Activated CD4-positive, alpha-beta T cell treated with anti-CD3 and anti-CD28 coated beads, Interleukin-2, amount 50 U/mL, for 48 hours (primary cell): ENCODE results near the gene ELAVL1.
"Not testable (repeated sequence)": the region's sequence is repeated elsewhere in the genome, so short reads cannot be mapped to it uniquely, and the experiment has no call there.

Experiments
- DNase-seq, 2 experiments: peaks; one replicate each; pipeline ENCODE4 v3.0.0-alpha.2; 2020

Gene ELAVL1

DNA sequence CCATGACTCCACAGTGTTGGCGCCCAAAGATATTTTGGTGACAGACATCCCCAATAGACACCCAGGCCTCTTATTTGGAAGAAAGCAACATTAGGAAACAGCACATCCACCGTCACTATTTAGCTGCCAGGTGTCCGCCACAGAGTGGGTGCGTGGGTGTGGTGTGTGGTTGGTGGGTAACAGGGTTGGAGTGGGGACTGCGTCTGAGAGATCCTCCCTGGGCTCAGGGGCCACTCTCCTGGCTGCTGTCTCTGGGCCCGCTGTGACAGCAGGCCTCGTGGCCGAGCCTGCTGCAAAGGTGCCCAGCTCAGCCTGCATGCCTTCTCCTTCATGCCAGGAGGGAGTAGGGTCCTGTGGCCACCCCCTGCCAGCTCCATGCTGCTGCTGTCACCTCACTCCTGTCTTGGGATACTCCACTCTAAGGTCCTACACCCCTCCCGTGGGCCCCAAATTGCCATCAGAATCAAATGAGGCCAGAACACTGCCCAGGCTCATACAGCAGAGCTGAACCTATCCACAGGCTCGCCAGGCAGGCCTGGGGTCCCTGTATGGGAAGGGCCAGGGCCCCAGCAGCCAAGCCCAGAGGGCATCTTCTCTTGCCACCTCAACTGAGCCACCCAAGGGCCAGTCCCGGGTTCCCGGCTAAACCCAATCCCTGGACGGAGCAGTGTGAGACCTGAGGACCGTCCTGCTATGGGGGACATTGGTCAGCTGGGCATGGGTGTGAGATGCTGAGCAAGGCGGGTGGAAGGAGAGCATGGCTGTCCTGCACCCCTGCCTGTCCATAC is 37.2 kb downstream of the ELAVL1 start:
- no peak for DNase-seq

DNA sequence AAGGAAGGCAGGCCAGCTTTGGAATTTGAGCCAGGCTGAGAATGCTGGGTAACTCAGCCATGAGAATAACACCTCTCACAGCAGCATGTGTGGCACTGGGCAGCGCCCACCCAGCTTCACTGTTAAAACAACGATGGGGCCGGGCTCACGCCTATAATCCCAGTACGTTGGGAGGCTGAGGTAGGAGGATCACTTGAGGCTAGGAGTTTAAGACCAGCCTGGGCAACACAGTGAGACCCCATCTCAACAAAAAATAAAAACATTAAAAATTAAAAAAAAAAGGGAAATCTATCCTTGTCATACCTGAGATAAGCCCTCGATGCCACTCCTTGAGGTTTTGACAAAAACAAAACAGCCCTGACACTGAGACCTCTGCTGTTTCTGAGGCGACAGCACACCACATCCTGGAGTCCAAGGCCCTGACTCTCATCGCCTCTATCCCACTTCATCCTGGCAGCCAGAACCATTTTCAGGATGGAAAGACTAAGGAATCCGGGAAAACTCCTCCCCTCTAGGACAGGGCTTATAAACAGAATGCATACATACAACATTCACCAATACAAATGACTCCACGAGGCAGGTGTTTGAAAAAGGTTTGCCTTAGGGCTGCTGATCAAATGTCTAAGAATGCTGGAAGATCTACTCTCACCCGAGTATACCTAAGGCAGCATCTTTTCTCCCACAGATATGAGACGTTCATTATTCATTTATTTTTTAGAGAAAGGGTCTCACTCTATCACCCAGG is 39.3 kb downstream of the ELAVL1 start:
- no peak for DNase-seq

DNA sequence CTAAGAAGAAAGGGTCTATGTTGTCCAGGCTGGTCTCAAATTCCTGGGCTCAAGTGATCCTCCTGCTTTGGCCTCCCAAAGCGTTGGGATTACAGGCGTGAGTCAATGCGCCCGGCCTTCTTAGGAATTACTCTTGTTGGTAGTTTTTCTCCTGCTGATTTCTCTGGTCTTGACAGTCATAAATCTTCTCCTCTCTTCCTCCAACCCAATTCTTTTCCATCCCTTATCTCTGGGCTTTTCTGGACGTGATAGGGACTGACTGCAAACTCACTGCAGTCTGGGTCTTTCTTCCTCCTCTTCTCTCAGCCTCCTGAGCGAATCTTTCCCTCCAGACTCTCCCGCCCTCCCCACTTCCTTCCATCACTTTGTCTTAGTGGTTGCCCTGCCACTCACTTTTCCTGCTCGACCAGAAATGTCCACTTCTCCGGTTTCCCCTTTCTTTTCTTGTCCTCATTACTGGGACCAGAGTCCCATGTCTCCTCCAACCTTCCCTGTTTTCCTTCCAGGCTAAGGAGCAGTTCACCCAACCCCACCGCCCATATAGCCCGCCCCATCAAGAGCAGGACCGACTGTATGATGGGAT is 40.1 kb downstream of the ELAVL1 start:
- DNase-seq, result no peak

DNA sequence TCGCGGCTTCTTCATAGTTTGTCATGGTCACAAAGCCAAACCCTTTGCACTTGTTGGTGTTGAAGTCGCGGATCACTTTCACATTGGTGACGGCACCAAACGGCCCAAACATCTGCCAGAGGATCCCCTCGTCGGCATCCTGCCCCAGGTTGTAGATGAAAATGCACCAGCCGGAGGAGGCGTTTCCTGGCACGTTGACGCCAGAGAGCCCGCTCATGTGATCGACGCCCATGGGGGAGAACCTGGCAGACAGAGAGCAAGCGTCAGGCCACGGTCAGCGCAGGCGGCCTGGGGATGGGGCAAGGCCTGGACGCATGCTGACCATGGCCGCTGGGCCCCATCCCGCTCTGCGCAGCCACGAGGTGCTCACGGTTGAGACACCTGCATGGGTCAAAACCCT is 41.9 kb downstream of the ELAVL1 start:
- DNase-seq, result no peak

DNA sequence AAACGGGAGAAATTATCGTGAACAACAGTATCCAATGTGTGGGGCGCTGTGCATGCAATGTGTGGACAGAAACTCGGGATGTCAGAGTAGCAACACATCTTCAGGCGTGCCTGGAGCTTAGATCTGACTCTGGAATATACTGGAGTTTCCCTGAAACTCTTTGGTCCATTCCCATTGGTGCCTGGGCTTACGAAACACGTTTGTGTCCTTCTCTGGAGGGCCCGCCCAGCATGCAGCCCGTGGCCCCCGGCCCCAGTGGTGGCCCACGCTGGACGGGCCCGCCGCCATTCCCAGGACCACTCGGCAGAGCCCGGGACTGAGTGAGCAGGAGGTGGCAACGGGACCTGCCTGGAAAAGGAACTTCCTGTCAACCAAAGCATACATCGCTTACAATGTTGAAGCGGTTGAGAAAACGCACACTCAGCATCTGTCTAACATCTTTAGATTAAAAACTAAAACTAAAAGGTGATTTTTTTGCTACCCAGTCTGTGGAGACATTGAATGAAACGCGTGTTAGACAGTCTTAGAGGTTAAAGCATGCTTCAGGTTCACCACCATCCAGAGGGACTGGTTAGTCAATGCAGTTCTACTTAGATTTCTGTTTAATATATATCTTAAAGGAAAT is 42.7 kb downstream of the ELAVL1 start:
- DNase-seq, result no peak

DNA sequence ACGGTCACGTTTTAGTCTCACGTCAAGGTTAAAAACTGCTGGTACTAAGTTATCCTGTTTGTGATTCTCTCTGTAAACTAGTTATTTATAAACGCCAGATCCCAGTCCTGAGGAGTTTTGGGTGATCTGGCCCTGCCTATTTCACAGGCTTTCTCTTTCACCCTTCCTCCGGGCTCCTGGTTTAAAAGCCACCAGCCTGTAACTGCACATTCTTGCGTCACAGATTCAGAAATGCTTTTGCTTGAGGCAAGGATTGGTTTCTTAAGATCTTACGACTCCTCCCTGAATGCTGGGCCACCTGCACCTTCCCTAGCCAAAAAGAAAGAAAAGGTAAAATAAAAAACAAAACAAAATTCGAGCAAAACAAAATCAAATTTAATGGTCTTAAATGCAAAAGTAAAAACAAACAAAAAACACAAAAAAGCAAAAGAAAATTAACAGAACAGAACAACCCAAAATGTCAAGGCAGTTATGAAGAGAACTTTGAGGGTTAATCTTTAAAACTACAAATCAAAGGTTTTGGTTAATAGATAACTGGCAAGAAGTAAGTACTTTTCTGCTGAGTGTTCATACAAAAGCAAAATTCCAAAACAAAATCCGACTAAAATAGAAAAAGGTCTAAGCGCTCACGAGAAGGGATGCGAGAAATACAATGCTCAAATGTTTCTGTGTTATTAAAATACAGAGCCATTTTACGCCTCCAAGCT is 43.4 kb downstream of the ELAVL1 start:
- DNase-seq, result no peak

DNA sequence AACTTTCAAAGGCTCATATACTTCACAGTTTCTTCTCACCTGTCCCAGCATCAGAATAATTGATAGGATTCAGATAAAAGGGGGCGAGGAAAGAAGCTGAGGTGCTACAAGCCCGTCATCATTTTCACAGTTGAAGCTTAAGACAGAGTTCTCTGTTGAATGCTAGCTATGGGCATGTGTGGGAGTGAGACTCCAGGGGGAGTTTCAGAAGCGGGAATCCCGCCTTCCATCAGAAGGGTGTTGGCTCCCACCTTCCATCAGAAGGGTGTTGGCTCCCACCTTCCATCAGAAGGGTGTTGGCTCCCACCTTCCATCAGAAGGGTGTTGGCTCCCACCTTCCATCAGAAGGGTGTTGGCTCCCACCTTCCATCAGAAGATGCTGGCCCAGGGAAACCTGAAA is 44.4 kb downstream of the ELAVL1 start:
- DNase-seq, result not testable (repeated sequence)

DNA sequence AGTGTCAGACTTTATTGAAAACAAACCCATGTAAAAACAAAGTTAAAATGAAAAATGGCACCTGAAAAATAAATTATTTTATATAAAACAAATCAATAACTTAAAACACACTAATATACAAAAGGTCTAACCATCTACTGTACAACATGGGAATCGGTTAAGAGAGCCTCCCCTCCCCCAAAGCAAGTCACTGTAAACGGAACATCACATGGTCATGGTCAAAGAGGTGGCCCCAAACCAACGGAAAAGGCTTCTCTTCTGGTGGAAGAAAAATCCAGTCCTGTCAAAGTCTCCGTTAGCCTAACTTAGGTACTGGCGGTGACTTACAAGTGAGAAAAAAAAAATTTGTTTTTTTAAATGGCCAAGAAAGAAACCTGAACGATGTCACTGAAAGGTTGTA is 46.2 kb downstream of the ELAVL1 start:
- no peak for DNase-seq

DNA sequence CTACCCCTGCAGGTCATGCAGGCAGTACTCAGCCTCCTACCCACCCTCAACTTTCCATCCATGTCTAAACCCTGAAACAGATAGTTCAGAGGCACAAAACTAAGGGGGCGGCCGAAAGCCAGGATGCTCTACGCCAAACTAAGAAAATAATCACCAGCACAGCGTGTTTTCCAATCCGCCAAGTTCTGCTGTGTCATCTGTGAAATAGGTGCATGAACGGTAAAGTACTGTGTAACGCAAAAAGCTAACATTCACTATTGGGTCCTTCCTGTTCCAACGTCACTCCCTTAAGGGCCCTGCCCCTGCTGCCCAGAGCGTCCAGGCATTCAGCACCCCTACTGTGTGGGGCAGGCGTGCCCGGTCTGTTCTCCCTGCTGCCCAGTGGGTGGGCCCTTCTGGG is 49.7 kb downstream of the ELAVL1 start:
- no peak for DNase-seq

DNA sequence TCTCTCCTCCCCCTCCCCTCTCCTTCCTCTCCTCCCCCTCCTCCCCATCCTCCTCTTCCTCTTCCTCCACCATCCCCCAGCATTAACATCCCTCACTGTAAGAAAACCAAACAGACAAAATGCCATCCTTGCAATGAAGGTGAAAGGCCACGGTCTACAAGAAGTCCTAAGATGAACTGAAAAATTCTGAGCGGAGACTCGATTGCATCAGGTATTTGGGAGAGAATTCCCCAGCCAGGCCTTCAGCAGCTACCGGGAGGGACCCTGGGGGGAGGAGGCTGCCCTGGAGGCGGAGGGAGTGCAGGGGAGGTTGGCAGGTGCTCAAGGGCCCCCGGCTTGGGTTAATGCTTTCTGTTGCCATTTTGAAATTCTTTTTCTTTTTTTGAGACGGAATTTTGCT is 51.9 kb downstream of the ELAVL1 start:
- no peak for DNase-seq

DNA sequence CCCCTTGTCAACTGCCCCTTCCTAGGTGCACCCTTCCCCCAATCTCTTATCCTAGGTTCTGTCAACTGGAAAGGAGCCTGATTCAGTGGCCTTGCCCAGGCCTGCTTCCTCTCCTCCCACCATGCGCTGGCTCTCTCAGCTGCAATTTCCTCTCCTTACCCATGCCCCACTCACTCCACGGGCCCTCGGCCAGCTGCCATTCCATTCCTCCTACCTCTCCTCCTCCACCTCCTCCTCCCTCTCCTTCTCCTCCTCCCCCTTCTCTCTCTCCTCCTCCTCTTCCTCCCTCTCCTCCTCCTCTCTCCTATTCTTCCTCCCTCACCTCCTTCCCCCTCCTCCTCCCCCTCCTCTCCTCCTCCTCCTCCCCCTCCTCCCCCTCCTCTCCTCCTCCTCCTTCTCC is 52.4 kb downstream of the ELAVL1 start:
- DNase-seq, result no peak

DNA sequence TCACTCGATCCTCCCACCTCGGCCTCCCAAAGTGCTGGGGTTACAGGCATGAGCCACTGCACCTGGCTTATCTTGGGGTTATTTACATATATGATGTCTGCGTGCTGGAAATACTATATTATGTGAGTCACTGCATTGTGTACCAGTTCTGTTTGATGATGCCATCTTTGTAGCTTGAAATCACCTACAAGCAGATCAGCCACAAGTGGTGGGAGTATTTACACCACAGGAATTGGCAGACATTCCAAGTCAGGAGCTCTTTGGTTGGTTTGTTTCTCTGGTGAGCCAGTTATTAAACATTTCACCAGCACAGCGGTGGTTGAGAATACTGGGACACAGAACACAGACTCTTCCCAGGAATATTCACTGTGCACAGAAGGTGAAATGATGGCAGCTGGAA is 57.5 kb downstream of the ELAVL1 start:
- no peak for DNase-seq

DNA sequence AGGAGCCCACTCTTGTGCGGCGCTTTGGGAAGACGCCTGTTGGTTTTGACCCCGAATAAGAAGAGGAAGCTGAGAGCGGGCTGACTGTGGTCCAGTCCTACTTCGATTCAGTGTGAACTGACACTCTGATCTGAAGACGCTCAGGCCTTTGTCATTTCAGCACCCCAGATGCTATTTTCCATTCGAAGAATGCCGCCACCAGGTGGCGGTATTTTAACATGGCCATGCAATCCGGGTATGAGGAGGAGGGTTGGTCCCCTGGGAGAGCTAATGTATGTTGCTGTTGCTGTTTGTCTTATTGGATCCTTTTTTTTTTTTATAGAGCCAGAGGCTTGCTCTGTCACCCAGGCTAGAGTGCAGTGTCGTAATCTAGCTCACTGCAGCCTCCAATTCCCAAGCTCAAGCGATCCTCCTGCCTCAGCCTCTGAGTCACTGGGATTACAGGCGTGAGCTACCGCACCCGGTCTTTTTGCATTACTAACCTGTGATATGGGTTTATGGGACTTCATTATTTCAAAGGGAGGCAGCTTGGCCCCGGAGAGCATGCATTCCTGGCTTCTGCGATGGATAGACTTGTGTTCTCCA is 61.2 kb downstream of the ELAVL1 start:
- DNase-seq, result peak; percentile 90 to 93

DNA sequence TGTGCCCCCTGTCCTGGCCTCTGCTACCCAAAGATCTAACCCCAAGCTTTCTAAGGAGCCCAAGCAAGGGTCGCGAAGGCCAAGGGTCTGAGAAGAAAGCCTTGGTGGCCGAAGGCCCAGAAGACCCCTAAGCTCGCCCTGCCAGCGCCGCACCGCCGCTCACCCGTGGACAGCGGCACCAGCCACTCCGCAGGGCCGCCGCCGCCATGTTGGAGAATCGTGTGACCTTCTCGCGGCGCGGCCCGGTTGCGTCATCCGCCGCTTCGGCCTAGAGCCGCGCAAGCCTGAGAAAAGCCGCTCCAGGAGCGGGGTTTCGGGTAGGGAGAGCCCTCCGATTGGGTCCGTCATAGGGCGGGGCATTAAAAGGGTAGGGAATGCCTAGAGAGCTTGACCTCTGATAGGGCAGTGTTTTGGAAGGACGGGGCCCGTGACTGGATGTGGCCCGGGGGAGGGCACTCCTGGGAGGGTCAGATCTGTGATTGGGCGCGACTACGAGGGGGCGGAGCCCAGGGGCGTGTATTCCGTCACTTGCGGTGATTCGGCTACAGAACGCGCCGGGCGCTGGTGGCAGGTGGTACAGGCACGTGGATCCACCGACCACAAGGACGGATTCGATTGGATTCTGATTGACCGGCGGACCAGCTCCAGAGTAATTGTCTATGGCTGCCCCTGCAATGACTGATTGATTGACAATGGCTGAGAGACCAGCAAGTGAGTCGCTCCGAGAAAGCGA is 61.8 kb downstream of the ELAVL1 start, which contains the start of gene TIMM44:
Gene TIMM44 (minus strand): TSS at position 223 of the 733 bp plus-strand sequence. CDS start 15 bp downstream, at position 208.
- peak; percentile 98 to 99 for DNase-seq

DNA sequence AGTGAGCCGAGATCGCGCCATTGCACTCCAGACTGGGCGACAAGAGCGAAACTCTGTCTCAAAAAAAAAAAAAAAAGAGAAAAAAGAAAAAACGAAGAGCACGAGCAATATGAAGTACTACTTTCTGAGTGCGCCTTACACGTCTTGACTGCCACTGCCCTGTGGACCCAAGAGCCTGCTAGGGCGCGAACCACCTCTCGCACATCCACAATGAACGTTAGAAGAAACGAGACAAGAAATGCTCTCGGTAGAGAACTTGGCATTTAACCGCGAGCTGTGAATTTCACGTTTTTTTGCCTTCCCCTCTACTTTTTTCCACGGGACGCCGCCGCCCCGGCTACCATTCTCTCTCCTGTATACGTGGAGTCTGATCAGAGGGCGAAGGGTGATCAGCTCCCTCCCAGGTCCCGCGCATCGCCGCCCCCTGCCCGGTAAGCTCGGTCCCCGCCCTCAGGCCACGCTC is 62.4 kb downstream of the ELAVL1 start:
- no peak for DNase-seq

DNA sequence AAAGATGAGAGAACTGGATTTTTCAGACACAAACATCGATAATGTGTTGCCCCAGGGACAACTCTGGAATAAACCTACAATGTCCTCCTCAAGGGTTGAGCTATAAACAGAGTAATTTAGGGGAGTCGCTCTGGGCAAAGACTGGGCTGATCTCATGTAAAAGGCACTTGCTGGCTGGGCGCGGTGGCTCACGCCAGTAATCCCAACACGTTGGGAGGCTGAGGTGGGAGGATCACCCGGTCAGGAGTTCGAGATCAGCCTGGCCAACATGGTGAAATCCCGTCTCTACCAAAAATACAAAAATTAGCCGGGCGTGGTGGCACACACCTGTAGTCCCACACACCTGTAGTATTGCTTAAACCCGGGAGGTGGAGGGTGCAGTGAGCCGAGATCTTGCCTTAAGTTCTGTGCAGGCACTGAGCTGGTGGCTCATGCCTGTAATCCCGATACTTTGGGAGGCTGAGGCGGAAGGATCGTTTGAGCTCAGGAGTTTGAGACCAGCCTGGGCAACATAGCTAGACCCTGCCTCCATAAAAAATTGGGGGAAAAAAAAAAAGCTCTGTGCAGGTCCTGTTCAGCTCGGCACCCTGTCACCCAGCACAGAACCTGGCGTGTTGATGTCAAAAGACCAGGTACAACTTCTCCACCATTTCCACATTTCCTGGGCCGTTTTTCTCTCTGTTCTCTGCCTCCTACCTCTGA is 63.4 kb downstream of the ELAVL1 start:
- no peak for DNase-seq

DNA sequence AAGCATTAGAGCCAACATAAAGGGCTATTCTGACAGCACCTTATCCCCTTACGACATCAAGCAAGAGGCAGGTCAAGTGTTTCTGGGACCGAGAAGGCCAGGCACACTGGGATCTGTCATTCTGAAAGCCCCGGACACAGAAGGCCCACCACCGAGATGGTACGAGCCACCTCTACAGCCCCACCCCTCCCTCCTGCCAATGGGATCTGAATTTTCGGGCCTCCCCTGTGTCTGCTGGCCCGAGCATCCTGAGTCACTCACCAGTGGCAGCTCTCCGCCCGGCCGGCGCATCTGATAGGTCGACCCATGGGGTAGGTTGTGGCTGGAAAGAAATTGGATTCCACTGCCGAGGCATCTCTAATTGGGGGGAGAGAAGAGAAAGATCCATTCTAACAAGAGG is 64.6 kb downstream of the ELAVL1 start:
- DNase-seq, result no peak

DNA sequence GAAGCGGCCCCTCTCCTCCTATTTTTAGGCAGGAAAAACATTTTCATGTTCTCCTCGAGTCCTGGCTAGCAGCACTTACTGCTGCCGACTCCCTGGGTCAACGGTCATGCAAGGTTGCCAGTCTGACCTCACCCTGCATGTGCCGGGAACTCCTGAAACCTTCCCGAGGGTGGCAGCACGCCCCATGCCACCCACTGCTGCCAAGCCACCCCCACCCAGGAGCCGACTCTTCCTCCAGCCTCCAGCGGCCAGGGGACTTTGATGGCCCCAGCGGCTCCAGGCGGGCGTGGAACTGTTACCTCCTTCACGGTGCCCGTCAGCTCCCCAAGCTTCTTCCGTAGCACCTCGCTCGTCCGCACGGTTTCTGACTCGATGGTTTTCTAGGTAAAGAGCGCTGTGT is 70.7 kb downstream of the ELAVL1 start:
- no peak for DNase-seq

DNA sequence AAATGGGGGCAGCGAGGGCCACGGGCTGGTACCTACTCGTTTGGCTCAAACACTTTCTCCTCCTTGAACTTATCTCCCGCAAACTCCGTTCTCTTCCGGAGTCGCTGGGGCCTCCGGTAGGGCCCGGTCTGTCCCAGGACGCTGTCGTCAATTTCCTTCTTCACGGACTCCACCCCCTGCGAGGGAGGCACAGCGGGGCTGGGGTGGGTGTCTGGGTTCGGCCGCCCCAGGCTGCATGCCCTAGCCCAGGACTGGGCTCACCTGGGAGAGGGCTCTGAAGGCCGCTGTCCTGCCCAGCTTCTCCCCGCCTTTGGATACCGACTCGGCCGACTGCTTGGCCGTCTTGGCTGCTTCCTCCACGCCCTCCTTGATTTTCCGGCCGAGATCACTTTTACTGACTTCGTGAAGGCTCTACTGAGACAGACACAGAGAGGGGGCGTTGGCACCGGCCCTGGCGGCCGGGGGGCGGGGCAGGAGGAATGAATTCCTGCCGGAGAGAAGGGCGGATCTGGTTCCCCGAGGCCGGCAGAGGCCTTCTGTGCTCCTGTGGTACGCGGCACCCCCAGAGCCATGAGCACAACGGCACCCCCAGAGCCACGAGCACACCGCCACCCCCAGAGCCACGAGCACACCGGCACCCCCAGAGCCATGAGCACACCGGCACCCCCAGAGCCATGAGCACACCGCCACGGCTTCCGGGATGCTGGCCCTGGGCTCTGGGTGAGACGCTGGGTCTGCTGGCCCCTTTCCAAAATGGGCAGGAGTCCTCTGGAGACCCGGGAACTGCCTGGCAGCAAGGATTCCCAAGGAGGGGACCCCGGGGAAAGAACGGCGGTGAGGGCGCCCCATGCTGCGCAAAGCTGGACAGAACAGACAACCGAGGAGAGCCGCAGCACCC is 71.4 kb downstream of the ELAVL1 start:
- DNase-seq, result no peak

DNA sequence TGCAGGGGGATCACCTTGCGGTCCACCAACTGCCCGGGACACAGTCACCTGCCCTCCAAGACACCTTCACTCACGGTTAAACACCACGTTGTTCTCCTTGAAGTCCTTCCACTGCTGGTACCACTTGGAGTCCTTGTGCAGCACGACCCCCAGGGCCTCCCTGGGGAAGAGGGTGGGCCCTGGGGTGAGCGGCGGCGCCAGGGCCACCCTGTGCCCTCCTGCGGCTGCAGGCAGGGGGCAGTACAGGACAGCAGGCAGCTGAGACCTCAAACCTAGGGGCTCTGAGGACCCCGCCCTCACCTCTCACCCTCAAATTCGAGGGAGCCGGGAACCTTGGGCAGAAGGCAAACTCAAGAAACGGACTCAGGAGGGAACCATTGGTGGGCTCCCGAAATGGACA is 72.0 kb downstream of the ELAVL1 start:
- no peak for DNase-seq
